ENCODE data around the gene PIAS1.
A peak's percentile ranks its signal among the peaks of the same experiment; 100 is the strongest.
"Not testable (repeated sequence)": the region's sequence is repeated elsewhere in the genome, so short reads cannot be mapped to it uniquely, and the experiment has no call there.

PIAS1 gene

GRCh38 chr15:68045289-68046265 lies 8.5 kb upstream of the PIAS1 start:
- in situ Hi-C loops (cut with MboI; ENCODE audit: low sequenced_read_pairs): no loop called here
- H3K4me1 ChIP-seq: peaks cover 6% of the 10 kb centered on the region
- no peaks in the 10 kb centered on the region for H3K36me3 ChIP-seq (replicated peaks)
- H3K4me3 ChIP-seq: no peak overlapping the region
- H3K27me3 ChIP-seq (ENCODE audit: low read depth): no peaks in the 10 kb centered on the region
- no peaks in the 10 kb centered on the region for H3K9me3 ChIP-seq
- no peak for DNase-seq (ENCODE audit: low spot score in 2 of 2)

- Histone ChIP-seq H3K36me3 (replicated peaks) (no peaks in the 10 kb centered on the region), H3K4me3 (no peak overlapping the region), H3K9me3 (no peaks in the 10 kb centered on the region), H3K4me1 (no peaks in the 10 kb centered on the region; the same call in none of the 2 replicates), H3K27me3 (ENCODE audit: low read depth) (no peaks in the 10 kb centered on the region)
- no peak for DNase-seq (ENCODE audit: low spot score in 2 of 2)
- in situ Hi-C loops (cut with MboI; ENCODE audit: low sequenced_read_pairs): no loop called here
Observed at GRCh38 chr15:68047826-68048225, 6.3 kb upstream of the PIAS1 start.

GRCh38 chr15:68051109-68051508 lies 3.0 kb upstream of the PIAS1 start:
- H3K4me3 ChIP-seq: no peak overlapping the region
- peaks cover 15% of the 10 kb centered on the region for H3K4me1 ChIP-seq
- no peaks in the 10 kb centered on the region for H3K9me3 ChIP-seq
- no peaks in the 10 kb centered on the region for H3K27me3 ChIP-seq (ENCODE audit: low read depth)
- DNase-seq (ENCODE audit: low spot score in 2 of 2): no peak
- H3K36me3 ChIP-seq (replicated peaks): no peaks in the 10 kb centered on the region
- in situ Hi-C loops (cut with MboI; ENCODE audit: low sequenced_read_pairs): no loop called here

GRCh38 chr15:68051907-68052306 lies 2.2 kb upstream of the PIAS1 start:
- Histone ChIP-seq H3K36me3 (replicated peaks) (no peaks in the 10 kb centered on the region), H3K9me3 (no peaks in the 10 kb centered on the region), H3K4me3 (no peak overlapping the region), H3K27me3 (ENCODE audit: low read depth) (no peaks in the 10 kb centered on the region), H3K4me1 (peaks cover 23% of the 10 kb centered on the region)
- in situ Hi-C loops (cut with MboI; ENCODE audit: low sequenced_read_pairs): no loop called here
- no peak for DNase-seq (ENCODE audit: low spot score in 2 of 2)

GRCh38 chr15:68052431-68052830 lies 1.7 kb upstream of the PIAS1 start:
- no peak for DNase-seq (ENCODE audit: low spot score in 2 of 2)
- in situ Hi-C loops (cut with MboI; ENCODE audit: low sequenced_read_pairs): no loop called here
- Histone ChIP-seq H3K27me3 (ENCODE audit: low read depth) (no peaks in the 10 kb centered on the region), H3K9me3 (no peaks in the 10 kb centered on the region), H3K36me3 (replicated peaks) (no peaks in the 10 kb centered on the region), H3K4me3 (no peak overlapping the region), H3K4me1 (peaks cover 28% of the 10 kb centered on the region)

GRCh38 chr15:68053001-68053400 lies 1.1 kb upstream of the PIAS1 start:
- Histone ChIP-seq H3K4me3 (no peak overlapping the region), H3K36me3 (replicated peaks) (no peaks in the 10 kb centered on the region)
- in situ Hi-C loops (cut with MboI; ENCODE audit: low sequenced_read_pairs): no loop called here

GRCh38 chr15:68054628-68055223 lies 611 bp downstream of the PIAS1 start:
- in situ Hi-C loops (cut with MboI; ENCODE audit: low sequenced_read_pairs): no loop called here
- Histone ChIP-seq H3K4me1 (peaks cover 41% of the 10 kb centered on the region), H3K9me3 (no peaks in the 10 kb centered on the region), H3K4me3 (peak overlapping the region; percentile 83), H3K27me3 (ENCODE audit: low read depth) (no peaks in the 10 kb centered on the region), H3K36me3 (replicated peaks) (no peaks in the 10 kb centered on the region)
- DNase-seq (ENCODE audit: low spot score in 2 of 2): peak; percentile 90 to 95

More at GRCh38 chr15:68053001-68053400, 1.1 kb upstream of the PIAS1 start:
- H3K4me1 ChIP-seq: peaks cover 34% of the 10 kb centered on the region
- H3K9me3 ChIP-seq: no peaks in the 10 kb centered on the region
- no peak for DNase-seq (ENCODE audit: low spot score in 2 of 2)
- no peaks in the 10 kb centered on the region for H3K27me3 ChIP-seq (ENCODE audit: low read depth)

GRCh38 chr15:68055224-68055705 lies 1.1 kb downstream of the PIAS1 start:
- Histone ChIP-seq H3K36me3 (replicated peaks) (no peaks in the 10 kb centered on the region), H3K4me3 (peak overlapping the region; percentile 83), H3K27me3 (ENCODE audit: low read depth) (no peaks in the 10 kb centered on the region), H3K4me1 (peaks cover 41% of the 10 kb centered on the region), H3K9me3 (no peaks in the 10 kb centered on the region)
- DNase-seq (ENCODE audit: low spot score in 2 of 2): peak; percentile 61 to 63
- in situ Hi-C loops (cut with MboI; ENCODE audit: low sequenced_read_pairs): no loop called here

GRCh38 chr15:68056097-68056865 lies 2.2 kb downstream of the PIAS1 start:
- no peaks in the 10 kb centered on the region for H3K9me3 ChIP-seq
- peak overlapping the region; percentile 83 for H3K4me3 ChIP-seq
- peaks cover 47% of the 10 kb centered on the region for H3K4me1 ChIP-seq
- H3K27me3 ChIP-seq (ENCODE audit: low read depth): no peaks in the 10 kb centered on the region
- DNase-seq (ENCODE audit: low spot score in 2 of 2): peak in 1 of 2 experiments; percentile 81
- in situ Hi-C loops (cut with MboI; ENCODE audit: low sequenced_read_pairs): no loop called here
- H3K36me3 ChIP-seq (replicated peaks): no peaks in the 10 kb centered on the region

GRCh38 chr15:68057034-68057433 lies 2.9 kb downstream of the PIAS1 start:
- Histone ChIP-seq H3K9me3 (no peaks in the 10 kb centered on the region), H3K27me3 (ENCODE audit: low read depth) (no peaks in the 10 kb centered on the region), H3K4me1 (peaks cover 52% of the 10 kb centered on the region), H3K36me3 (replicated peaks) (no peaks in the 10 kb centered on the region), H3K4me3 (no peak overlapping the region)
- DNase-seq (ENCODE audit: low spot score in 2 of 2): no peak
- in situ Hi-C loops (cut with MboI; ENCODE audit: low sequenced_read_pairs): no loop called here

GRCh38 chr15:68057758-68058157 lies 3.6 kb downstream of the PIAS1 start:
- Histone ChIP-seq H3K36me3 (replicated peaks) (no peaks in the 10 kb centered on the region), H3K4me1 (peaks cover 59% of the 10 kb centered on the region), H3K9me3 (no peaks in the 10 kb centered on the region), H3K4me3 (no peak overlapping the region), H3K27me3 (ENCODE audit: low read depth) (no peaks in the 10 kb centered on the region)
- in situ Hi-C loops (cut with MboI; ENCODE audit: low sequenced_read_pairs): no loop called here
- DNase-seq (ENCODE audit: low spot score in 2 of 2): peak; percentile 62 to 85

GRCh38 chr15:68058970-68059369 lies 4.9 kb downstream of the PIAS1 start:
- DNase-seq (ENCODE audit: low spot score in 2 of 2); H3K36me3 ChIP-seq (replicated peaks); H3K27me3 ChIP-seq (ENCODE audit: low read depth); H3K9me3 ChIP-seq; in situ Hi-C loops (cut with MboI; ENCODE audit: low sequenced_read_pairs); H3K4me3 ChIP-seq: not testable (repeated sequence)
- peaks cover 55% of the 10 kb centered on the region for H3K4me1 ChIP-seq

GRCh38 chr15:68059630-68060029 lies 5.5 kb downstream of the PIAS1 start:
- H3K36me3 ChIP-seq (replicated peaks): no peaks in the 10 kb centered on the region
- no peak overlapping the region for H3K4me3 ChIP-seq
- in situ Hi-C loops (cut with MboI; ENCODE audit: low sequenced_read_pairs): no loop called here
- no peaks in the 10 kb centered on the region for H3K9me3 ChIP-seq
- no peak for DNase-seq (ENCODE audit: low spot score in 2 of 2)
- H3K27me3 ChIP-seq (ENCODE audit: low read depth): no peaks in the 10 kb centered on the region
- peaks cover 55% of the 10 kb centered on the region for H3K4me1 ChIP-seq
